Lower leg skin (tissue), 4 donors: Measurements from ENCODE around the gene NTN3. TPM values are rescaled to one million over a fixed set of nuclear protein-coding genes. Genes with fewer than 3 reads are reported as not detected.

ENCODE experiments used
- DNase-seq, 2 donors: peaks; one replicate each; pipeline ENCODE4 v3.0.0-alpha.2; 2019; ENCODE audit warnings: low spot score in 2 of 2
- H3K4me3 ChIP-seq: fragments of 200-600 bp; sonication (generic); 2 replicates; pipeline ENCODE4 v1.5.1; 2017; ENCODE audit warnings: mild to moderate bottlenecking, low read depth; ENCODE audit not compliant: poor library complexity, severe bottlenecking
- POLR2A ChIP-seq, 2 donors: fragments of 450-650 bp; IDR thresholded peaks; one replicate each; pipeline ENCODE4 v1.6.1; 2016 to 2017; ENCODE audit warnings: antibody characterized with exemption in 2 of 2, mild to moderate bottlenecking in 1 of 2, moderate library complexity in 1 of 2
- WGBS, 2 donors: methylation state at CpG; one replicate each; pipeline ENCODE4 v1.1.5; 2018; 5-methylcytosine and 5-hydroxymethylcytosine counted together
- intact Hi-C: fragments of 100-400 bp; cut with DNase I; formaldehyde crosslinking; loops from one replicate; pipeline ENCODE4 v1.15.0; 2023; ENCODE audit warnings: low total_unique reads
- total RNA-seq, 4 donors: library from RNA; depleted of rRNA; stranded (reverse); fragments of >200 nt; gene quantifications; one replicate each; pipeline ENCODE4 v1.1.0, GENCODE V29; 2016
- TF ChIP-seq, protein P1 (sequence below), 3 donors: fragments of 450-650 bp; IDR thresholded peaks; one replicate each; pipeline ENCODE4 v1.5.1; 2016; ENCODE audit warnings: antibody characterized with exemption in 3 of 3, mild to moderate bottlenecking in 3 of 3, moderate library complexity in 2 of 3

The NTN3 gene
- total RNA-seq, 4 donors from 2014 or later, result 0.45 to 0.95 TPM; not detected in 2

DNA sequence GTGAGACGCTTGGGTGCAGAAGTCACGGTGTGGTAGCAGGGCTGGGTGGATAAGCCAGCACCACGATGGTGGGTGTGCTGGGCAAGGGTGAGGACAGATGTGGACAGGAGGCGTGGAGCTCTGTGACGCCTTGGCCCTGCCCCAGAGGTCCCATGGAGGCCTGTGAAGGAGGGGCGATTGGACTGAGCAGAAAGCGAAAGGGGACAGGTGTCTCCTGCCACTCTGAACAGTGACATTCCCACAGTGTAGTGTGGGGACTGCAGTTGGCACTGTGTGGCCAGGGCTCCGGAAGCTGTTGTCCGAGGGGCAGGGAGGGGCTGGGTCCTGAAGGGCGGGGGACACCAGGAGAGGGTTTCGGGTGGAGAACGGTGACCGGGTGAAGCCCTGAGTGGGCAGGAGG, 11.2 kb downstream of the NTN3 start:
- no peak overlapping the region for H3K4me3 ChIP-seq
- no peak for DNase-seq
- intact Hi-C loops, result no loop called here
- WGBS, 2 donors, result 46 to 67% methylated on average over 13 of the region's 13 CpGs
- TF ChIP-seq POLR2A (IDR thresholded peaks at IDR 0.05), result no peak
- TF ChIP-seq, protein P1, sequence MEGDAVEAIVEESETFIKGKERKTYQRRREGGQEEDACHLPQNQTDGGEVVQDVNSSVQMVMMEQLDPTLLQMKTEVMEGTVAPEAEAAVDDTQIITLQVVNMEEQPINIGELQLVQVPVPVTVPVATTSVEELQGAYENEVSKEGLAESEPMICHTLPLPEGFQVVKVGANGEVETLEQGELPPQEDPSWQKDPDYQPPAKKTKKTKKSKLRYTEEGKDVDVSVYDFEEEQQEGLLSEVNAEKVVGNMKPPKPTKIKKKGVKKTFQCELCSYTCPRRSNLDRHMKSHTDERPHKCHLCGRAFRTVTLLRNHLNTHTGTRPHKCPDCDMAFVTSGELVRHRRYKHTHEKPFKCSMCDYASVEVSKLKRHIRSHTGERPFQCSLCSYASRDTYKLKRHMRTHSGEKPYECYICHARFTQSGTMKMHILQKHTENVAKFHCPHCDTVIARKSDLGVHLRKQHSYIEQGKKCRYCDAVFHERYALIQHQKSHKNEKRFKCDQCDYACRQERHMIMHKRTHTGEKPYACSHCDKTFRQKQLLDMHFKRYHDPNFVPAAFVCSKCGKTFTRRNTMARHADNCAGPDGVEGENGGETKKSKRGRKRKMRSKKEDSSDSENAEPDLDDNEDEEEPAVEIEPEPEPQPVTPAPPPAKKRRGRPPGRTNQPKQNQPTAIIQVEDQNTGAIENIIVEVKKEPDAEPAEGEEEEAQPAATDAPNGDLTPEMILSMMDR (IDR thresholded peaks at IDR 0.05), result no peak

- intact Hi-C loops, result no loop called here
- no peak overlapping the region for H3K4me3 ChIP-seq
- peak in 1 of 2 donors; percentile 94 for DNase-seq
- TF ChIP-seq, protein P1 (IDR thresholded peaks at IDR 0.05), result no peak
- no peak for TF ChIP-seq POLR2A (IDR thresholded peaks at IDR 0.05)
- 36 to 52% methylated on average over 32 of the region's 32 CpGs for WGBS, 2 donors
These were observed 11.8 kb downstream of the NTN3 start for GRCh38 chr16:2482708-2483534.

DNA sequence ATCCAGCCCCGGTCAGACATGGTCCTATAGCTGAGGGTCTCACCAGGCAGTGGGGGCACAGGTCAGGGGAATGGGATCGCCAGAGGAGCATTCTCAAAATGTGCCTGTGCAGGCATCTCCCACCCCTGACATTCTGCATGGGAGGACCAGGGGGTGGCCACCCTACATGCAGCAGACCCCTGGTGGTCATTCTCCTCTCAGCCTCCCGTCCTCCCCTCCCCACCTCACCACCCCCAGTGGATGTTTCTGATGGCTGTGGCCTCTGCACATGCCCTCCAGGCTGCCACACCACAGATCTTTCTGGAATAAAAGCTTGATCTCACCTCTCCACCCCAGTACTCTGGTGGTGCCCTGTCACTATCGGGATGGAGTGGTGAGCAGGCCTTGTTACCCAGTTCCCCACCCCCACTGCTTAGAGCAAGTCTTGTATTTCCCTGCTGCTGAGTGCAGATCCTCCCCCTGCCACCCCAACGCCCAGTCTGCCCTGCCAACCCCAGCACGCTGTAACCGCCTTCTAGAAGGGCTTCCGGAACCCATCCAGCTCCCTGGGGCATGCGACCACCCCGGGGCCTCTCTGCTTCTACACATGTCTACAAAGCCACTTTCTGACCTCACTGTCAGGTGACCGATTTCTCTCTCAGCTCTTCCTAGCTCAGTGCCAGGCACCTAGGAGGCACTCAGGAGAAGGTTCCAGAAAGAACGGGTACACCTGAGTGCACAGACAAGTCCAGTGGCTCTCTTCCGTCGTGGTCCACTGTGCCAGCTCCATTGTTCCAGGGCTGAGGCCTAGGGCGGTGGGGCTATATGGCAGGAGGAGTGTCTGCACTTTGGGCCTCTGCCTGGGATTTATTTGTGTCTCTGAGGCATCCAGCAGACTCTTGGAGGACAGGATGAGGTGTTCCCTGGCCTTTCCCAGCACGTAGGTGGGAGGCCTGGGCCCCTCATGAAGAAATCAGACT, 13.1 kb downstream of the NTN3 start:
- DNase-seq, result no peak
- WGBS, 2 donors, result 81 to 85% methylated on average over 16 of the region's 16 CpGs
- H3K4me3 ChIP-seq, result no peak overlapping the region
- intact Hi-C loops, result no loop called here
- TF ChIP-seq POLR2A (IDR thresholded peaks at IDR 0.05), result no peak
- TF ChIP-seq, protein P1 (IDR thresholded peaks at IDR 0.05), result no peak

GRCh38 chr16:2484898-2485508, 13.9 kb downstream of the NTN3 start:
- TF ChIP-seq, protein P1 (IDR thresholded peaks at IDR 0.05), result no peak
- TF ChIP-seq POLR2A (IDR thresholded peaks at IDR 0.05), result no peak

DNA sequence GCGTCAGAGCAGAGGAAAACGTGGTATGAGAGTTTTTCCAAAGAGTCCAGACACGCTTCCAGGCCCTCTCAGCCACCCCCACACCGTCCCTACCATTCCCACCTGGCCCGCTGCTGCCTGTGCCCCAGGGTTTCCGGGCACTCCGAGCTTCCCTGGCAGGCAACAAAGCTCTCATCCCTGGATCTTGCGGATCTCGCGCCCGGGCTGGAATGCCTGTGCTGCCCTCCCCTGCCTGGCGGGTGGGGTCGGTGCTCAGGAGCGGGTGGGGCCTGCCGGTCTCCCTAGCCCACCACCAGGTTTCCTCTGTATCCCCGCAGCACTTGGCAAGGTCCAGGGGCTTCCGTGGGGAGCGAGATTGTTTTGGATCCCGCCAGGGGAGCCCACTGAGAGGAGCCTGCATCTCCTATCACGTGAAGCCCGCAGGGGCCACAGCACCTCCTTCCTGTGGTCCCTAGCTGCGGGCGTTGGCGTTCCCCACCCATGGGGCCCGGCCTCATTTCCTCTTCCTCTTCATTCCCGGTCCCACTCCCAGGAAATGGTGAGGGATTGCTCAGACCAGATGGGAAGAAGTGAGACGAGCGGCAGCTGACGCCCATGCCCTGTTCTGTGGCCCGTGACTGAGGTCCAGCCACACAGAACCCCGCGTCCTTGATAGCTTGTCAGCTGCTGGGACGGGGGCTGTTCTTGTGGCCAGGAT, 14.9 kb downstream of the NTN3 start:
- 51 to 60% methylated on average over 27 to 31 of the region's 33 CpGs for WGBS, 2 donors
- no peak for TF ChIP-seq POLR2A (IDR thresholded peaks at IDR 0.05)
- TF ChIP-seq, protein P1 (IDR thresholded peaks at IDR 0.05), result no peak
- no peak overlapping the region for H3K4me3 ChIP-seq
- intact Hi-C loops, result no loop called here
- no peak for DNase-seq

More at GRCh38 chr16:2484898-2485508, 13.9 kb downstream of the NTN3 start:
- no peak for DNase-seq
- WGBS, 2 donors, result 87 to 91% methylated on average over 13 of the region's 13 CpGs
- intact Hi-C loops, result no loop called here
- H3K4me3 ChIP-seq, result no peak overlapping the region
